VCaP (cell line): ENCODE results near the gene PTPMT1.

ENCODE experiments used
- H3K27ac ChIP-seq: fragments of 450-650 bp; 2 replicates; pipeline ENCODE4 v1.5.1; 2017
- CTCF ChIP-seq: fragments of 450-650 bp; conservative IDR thresholded peaks from 2 replicates; pipeline ENCODE4 v1.5.1; 2017; ENCODE audit warnings: mild to moderate bottlenecking, moderate library complexity

The PTPMT1 gene

GRCh38 chr11:47577460-47578041 is 12.2 kb downstream of the PTPMT1 start:
- no peak for TF ChIP-seq CTCF

GRCh38 chr11:47578524-47579494 is 13.4 kb downstream of the PTPMT1 start, which contains the start of the genes KBTBD4 and NDUFS3:
Gene KBTBD4, minus strand, starts transcription at chr11:47578970. Its CDS starts 19 bp downstream, at chr11:47578951.
Gene NDUFS3, plus strand, starts transcription at chr11:47579074. Its CDS starts 18 bp downstream, at chr11:47579092.
- TF ChIP-seq CTCF = no peak
- peak within 1 kb of the TSS; percentile 85 for H3K27ac ChIP-seq

More at GRCh38 chr11:47577460-47578041, 12.2 kb downstream of the PTPMT1 start:
- peak overlapping the region; percentile 85 for H3K27ac ChIP-seq

GRCh38 chr11:47583844-47584243 is 18.4 kb downstream of the PTPMT1 start:
- no peak for TF ChIP-seq CTCF
- no peak overlapping the region for H3K27ac ChIP-seq

- H3K27ac ChIP-seq = no peak within 1 kb of the TSS
- no peak for TF ChIP-seq CTCF
Observed at GRCh38 chr11:47586098-47586855, 20.9 kb downstream of the PTPMT1 start, which contains the start of gene FAM180B. Gene FAM180B, plus strand, starts transcription at chr11:47586678. Its CDS starts 91 bp downstream, at chr11:47586769.

- no peak for TF ChIP-seq CTCF
Observed at GRCh38 chr11:47587039-47587716, 21.8 kb downstream of the PTPMT1 start.

GRCh38 chr11:47587723-47588326 is 22.4 kb downstream of the PTPMT1 start:
- no peak for TF ChIP-seq CTCF
- H3K27ac ChIP-seq = no peak overlapping the region

More at GRCh38 chr11:47587039-47587716, 21.8 kb downstream of the PTPMT1 start:
- no peak overlapping the region for H3K27ac ChIP-seq
